ENCODE results near the gene PEX14. TPM values are rescaled to one million over a fixed set of nuclear protein-coding genes. Genes with fewer than 3 reads are reported as not detected.
"Not testable (repeated sequence)": the region's sequence is repeated elsewhere in the genome, so short reads cannot be mapped to it uniquely, and the experiment has no call there.

The PEX14 gene
- total RNA-seq, 1 experiment from 2014 or later = 14.0 TPM

- DNase-seq (ENCODE audit: low spot score) = no peak
Observed at GRCh38 chr1:10450156-10450814, 24.5 kb upstream of the PEX14 start.

- DNase-seq (ENCODE audit: low spot score) = no peak
Observed at GRCh38 chr1:10450836-10451235, 23.9 kb upstream of the PEX14 start.

GRCh38 chr1:10451287-10451686, 23.5 kb upstream of the PEX14 start:
- DNase-seq (ENCODE audit: low spot score) = no peak

- DNase-seq (ENCODE audit: low spot score) = no peak
Observed at GRCh38 chr1:10456048-10456447, 18.7 kb upstream of the PEX14 start.

- DNase-seq (ENCODE audit: low spot score) = no peak
Observed at GRCh38 chr1:10456661-10457060, 18.1 kb upstream of the PEX14 start.

GRCh38 chr1:10457462-10457861, 17.3 kb upstream of the PEX14 start:
- DNase-seq (ENCODE audit: low spot score) = not testable (repeated sequence)

- no peak for DNase-seq (ENCODE audit: low spot score)
Observed at GRCh38 chr1:10457875-10458274, 16.9 kb upstream of the PEX14 start.

- peak; percentile 74 for DNase-seq (ENCODE audit: low spot score)
Observed at GRCh38 chr1:10459184-10459583, 15.6 kb upstream of the PEX14 start.

- no peak for DNase-seq (ENCODE audit: low spot score)
Observed at GRCh38 chr1:10467078-10467477, 7.7 kb upstream of the PEX14 start.

GRCh38 chr1:10470043-10470442, 4.7 kb upstream of the PEX14 start:
- DNase-seq (ENCODE audit: low spot score) = no peak

GRCh38 chr1:10471411-10472219, 3.1 kb upstream of the PEX14 start:
- no peak for DNase-seq (ENCODE audit: low spot score)

- peak; percentile 96 for DNase-seq (ENCODE audit: low spot score)
Observed at GRCh38 chr1:10472220-10473144, 2.3 kb upstream of the PEX14 start, which contains the start of gene DFFA. DFFA (minus strand) TSS chr1:10472529; CDS start chr1:10472458, 71 bp downstream.

- DNase-seq (ENCODE audit: low spot score) = no peak
Observed at GRCh38 chr1:10473145-10473765, 1.5 kb upstream of the PEX14 start.

- not testable (repeated sequence) for DNase-seq (ENCODE audit: low spot score)
Observed at GRCh38 chr1:10474309-10474612, 489 bp upstream of the PEX14 start.

- DNase-seq (ENCODE audit: low spot score) = no peak
Observed at GRCh38 chr1:10475510-10475909, 760 bp downstream of the PEX14 start.

GRCh38 chr1:10479296-10479695, 4.5 kb downstream of the PEX14 start:
- DNase-seq (ENCODE audit: low spot score) = no peak

- no peak for DNase-seq (ENCODE audit: low spot score)
Observed at GRCh38 chr1:10480614-10481013, 5.9 kb downstream of the PEX14 start.

GRCh38 chr1:10484521-10484920, 9.8 kb downstream of the PEX14 start:
- DNase-seq (ENCODE audit: low spot score) = no peak

GRCh38 chr1:10489291-10490055, 14.7 kb downstream of the PEX14 start:
- no peak for DNase-seq (ENCODE audit: low spot score)

- no peak for DNase-seq (ENCODE audit: low spot score)
Observed at GRCh38 chr1:10490286-10490970, 15.7 kb downstream of the PEX14 start.

GRCh38 chr1:10494418-10494753, 19.6 kb downstream of the PEX14 start:
- no peak for DNase-seq (ENCODE audit: low spot score)

Measured in H4 (cell line).